ENCODE measurements around the gene ETS1.

ETS1 gene

DNA sequence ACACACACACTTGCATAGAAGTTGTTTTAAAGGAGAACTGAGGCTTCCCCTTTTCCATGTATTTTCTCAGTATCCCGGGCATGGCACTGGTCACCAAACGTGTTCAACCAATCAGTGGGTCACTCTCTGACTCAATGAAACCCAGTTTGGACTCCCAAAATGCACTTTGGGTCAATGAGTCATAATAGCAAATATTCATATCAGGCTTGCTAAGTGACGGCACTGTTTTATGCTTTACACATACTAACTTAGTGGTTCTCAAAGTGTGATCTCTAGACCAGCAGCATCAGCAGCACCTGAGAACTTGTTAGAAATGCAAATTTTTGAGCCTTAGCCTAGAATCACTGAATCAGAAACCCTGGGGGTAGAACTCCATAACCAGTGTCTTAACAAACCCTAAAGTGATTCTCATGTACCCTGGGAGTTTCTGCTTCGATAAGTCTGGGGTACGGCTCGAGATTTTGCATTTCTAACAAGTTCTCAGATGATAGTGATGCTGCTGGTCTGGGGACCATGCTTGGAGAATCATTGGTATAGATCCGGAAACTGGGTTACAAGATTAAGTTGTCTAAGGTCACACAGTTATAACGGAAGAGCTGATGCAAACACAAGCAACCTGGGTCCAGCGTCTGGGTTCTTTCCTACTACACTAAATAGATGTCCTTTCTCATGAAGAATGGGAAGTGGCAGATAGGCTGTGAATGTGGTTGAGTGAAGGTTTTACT, 35.6 kb downstream of the ETS1 start:
- no peak for DNase-seq (ENCODE audit: low spot score)
- H3K27ac ChIP-seq = no peak overlapping the region

DNA sequence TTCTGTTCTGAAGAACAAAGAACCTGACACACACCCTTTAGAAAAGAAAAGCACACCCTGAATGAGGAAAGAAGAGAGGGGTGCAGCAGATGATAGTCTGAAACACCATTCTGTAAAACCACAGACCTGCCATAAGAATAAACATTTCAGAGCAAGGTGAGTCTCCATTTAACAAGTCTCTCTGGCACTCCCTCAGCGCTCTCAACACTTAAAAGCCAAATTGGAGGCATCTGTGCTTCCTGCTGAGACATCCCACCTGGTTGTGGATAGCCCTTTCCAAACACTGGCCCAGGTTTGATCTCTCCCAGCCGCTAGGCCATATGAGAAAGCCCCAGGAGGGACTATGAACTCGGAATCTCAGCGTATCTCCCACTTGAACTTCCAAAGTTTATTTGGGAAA, 36.3 kb downstream of the ETS1 start:
- TF ChIP-seq, protein P1, sequence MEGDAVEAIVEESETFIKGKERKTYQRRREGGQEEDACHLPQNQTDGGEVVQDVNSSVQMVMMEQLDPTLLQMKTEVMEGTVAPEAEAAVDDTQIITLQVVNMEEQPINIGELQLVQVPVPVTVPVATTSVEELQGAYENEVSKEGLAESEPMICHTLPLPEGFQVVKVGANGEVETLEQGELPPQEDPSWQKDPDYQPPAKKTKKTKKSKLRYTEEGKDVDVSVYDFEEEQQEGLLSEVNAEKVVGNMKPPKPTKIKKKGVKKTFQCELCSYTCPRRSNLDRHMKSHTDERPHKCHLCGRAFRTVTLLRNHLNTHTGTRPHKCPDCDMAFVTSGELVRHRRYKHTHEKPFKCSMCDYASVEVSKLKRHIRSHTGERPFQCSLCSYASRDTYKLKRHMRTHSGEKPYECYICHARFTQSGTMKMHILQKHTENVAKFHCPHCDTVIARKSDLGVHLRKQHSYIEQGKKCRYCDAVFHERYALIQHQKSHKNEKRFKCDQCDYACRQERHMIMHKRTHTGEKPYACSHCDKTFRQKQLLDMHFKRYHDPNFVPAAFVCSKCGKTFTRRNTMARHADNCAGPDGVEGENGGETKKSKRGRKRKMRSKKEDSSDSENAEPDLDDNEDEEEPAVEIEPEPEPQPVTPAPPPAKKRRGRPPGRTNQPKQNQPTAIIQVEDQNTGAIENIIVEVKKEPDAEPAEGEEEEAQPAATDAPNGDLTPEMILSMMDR (IDR thresholded peaks at IDR 0.05) = no peak
- no peak overlapping the region for H3K27ac ChIP-seq
- no peak overlapping the region for H3K4me3 ChIP-seq
- no peak for DNase-seq (ENCODE audit: low spot score)

More for the DNA sequence above, 35.6 kb downstream of the ETS1 start:
- TF ChIP-seq, protein P1 (IDR thresholded peaks at IDR 0.05) = no peak
- no peak overlapping the region for H3K4me3 ChIP-seq

DNA sequence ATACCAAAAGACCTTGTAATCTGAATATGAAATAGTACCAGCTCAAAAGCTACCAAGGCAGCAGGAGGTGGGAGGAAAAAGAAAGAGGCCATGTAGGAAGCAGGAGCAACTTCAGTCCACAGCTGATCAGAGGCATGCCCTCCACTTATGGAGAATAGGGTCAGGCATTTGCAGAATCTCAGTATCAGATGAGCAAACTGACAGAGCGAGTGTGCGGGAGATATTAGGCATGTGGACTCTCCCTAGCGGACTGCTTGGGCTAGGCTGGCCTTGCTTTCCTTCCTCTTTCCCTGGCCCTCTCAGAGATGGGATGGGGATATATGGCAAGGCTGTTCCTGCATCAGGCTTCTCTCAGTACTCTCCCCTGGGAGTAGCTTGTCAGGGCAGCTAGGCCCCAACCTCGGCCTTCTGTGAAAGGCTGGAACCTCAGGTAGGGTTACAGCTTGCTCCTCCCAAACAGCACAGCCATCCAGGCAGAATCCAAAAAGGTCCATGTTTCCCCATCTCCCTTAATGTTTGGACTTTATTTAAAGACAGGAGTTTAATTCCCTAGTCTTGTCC, 37.0 kb downstream of the ETS1 start:
- no peak for DNase-seq (ENCODE audit: low spot score)
- H3K27ac ChIP-seq = no peak overlapping the region
- TF ChIP-seq, protein P1 (IDR thresholded peaks at IDR 0.05) = no peak

DNA sequence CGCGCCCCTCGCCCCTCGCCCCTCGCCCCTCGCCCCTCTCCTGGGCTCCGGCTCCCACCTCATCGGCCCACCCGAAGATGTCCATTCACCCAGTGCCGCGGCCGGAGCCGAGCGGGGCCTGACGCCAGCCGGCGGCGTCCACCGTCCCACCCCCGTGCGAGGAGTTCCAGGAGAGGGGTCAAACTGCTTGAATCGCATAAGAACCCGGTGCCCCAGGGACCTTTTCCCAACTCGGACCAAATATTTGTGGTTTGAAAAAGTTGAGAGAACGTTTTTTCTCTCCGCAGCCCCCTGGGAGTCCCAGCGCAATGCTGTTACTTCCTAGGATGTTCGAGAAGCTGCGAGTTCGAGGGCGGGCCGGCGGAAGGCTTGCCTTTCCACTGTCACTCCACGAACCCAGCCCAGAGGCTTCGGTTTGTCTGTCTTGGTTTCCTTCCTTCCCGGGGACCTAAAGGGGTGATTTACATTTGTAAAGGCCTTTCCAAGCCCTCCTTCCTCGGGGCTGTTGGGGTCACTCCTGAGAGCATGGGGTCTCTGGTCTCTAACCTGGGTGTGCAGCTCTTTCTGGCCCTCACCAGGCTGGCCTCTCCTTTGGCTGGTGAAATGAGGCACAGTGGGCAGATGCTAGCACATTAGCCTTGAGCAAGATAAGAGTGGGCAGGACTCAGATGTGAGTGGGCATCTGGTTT, 38.0 kb downstream of the ETS1 start:
- Histone ChIP-seq H3K4me3 (peak overlapping the region; percentile 72), H3K27ac (peak overlapping the region; percentile 58 to 81)
- TF ChIP-seq, protein P1 (IDR thresholded peaks at IDR 0.05) = no peak
- no peak for DNase-seq (ENCODE audit: low spot score)

More for the DNA sequence above, 37.0 kb downstream of the ETS1 start:
- H3K4me3 ChIP-seq = no peak overlapping the region

DNA sequence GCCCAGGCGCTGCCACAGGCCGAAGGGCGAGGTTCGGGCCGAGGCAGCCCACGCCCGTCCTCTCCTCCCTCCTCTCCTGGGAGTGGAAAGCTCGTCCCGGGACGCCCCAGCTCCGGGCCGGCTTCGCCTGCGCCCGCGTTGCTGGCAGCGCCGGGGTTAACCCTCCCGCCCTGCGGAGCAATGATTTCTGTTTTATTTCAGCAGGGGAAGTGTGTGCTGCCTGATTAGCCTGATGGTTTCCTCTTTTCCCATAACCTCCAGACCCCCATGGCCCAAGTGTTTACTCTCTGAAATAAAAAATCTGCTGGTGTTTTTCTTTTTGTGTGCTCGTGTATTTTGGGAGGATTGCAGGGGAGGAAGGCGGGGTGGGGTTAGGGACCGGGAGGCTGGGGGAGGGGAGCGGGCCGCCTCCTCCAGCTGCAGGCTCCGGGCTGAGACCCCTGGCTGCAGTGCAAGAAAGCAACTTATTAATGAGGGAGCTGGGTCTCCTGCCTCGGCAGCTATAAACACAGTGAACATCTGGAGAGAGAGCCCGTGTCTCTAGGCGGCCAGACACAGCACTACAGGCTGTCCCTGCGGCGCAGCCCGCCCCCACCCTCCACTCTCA, 38.6 kb downstream of the ETS1 start:
- TF ChIP-seq, protein P1 (IDR thresholded peaks at IDR 0.05) = no peak
- DNase-seq (ENCODE audit: low spot score) = no peak
- peak overlapping the region; percentile 58 to 81 for H3K27ac ChIP-seq
- H3K4me3 ChIP-seq = peak overlapping the region; percentile 72

DNA sequence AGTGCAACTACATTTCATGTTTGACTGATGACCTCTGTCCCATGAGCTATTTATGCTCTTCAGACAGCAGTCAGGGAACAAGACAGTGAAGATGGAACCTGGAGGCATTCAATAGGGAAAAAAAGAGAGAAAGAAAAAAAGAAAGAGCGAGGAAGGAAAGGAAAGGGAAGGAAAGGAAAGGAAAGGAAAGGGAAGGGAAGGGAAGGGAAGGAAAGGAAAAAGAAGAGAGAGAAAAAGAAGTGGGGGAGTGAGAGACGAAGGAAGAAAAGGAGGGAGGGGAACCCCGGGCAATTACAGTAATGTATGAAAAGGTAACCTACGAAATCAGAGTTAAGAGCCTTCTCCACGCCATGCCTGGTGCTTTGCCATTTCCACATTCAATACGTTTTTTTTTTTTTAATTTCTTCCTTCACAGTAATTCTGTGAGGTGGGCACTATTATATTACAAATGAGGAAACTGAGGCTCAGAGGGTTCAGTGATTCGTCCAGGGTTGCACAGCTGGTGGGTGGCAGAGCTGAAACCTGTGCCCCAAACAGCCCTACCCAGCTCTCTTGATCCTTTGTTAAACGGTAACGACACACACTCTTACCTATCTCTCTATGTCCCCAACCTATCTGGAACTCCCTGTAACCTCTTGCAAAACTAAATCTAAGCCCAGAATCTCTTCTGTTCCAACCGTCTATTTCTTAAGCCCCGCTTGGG, 39.3 kb downstream of the ETS1 start:
- TF ChIP-seq, protein P1 (IDR thresholded peaks at IDR 0.05) = no peak
- Histone ChIP-seq H3K4me3 (peak overlapping the region; percentile 72), H3K27ac (peak overlapping the region; percentile 58 to 81)
- no peak for DNase-seq (ENCODE audit: low spot score)

All from coronary artery (tissue), 2 donors.